PC-9 (cell line): ENCODE results near the gene STUB1.

ENCODE experiments used
- EZH2 ChIP-seq: fragments of 200-600 bp; sonication (generic); IDR thresholded peaks from 2 replicates; pipeline ENCODE4 v1.8.0; 2017; ENCODE audit warnings: antibody characterized with exemption, low read depth
- TF ChIP-seq, protein P1 (sequence below): fragments of 200-600 bp; sonication (generic); conservative IDR thresholded peaks from 2 replicates; pipeline ENCODE4 v1.6.1; 2017; ENCODE audit warnings: mixed run types, antibody characterized with exemption, mild to moderate bottlenecking, moderate library complexity

DNA sequence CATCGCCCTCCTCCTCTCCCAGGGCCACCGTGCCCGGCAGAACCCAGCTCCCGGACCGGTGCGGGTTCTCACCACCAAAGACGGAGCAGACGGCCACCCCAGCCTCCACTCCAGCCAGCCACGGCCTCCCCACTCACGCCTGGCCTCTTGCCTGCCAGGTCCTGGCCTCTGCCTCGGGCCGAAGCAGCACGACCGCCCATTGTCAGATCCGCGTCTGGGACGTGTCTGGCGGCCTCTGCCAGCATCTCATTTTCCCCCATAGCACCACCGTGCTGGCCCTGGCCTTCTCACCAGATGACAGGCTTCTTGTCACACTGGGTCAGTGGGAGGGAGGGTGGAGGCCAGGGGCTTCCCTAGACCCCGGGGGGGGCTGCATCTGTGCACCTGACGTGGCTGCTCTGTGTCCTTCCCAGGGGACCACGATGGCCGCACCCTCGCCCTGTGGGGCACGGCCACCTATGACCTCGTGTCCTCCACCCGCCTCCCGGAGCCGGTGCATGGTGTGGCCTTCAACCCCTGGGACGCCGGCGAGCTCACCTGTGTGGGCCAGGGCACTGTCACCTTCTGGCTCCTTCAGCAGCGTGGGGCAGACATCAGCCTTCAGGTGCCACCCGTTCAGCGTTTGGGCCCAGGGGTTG is 18.9 kb upstream of the STUB1 start:
- TF ChIP-seq EZH2: no peak
- TF ChIP-seq, protein P1, sequence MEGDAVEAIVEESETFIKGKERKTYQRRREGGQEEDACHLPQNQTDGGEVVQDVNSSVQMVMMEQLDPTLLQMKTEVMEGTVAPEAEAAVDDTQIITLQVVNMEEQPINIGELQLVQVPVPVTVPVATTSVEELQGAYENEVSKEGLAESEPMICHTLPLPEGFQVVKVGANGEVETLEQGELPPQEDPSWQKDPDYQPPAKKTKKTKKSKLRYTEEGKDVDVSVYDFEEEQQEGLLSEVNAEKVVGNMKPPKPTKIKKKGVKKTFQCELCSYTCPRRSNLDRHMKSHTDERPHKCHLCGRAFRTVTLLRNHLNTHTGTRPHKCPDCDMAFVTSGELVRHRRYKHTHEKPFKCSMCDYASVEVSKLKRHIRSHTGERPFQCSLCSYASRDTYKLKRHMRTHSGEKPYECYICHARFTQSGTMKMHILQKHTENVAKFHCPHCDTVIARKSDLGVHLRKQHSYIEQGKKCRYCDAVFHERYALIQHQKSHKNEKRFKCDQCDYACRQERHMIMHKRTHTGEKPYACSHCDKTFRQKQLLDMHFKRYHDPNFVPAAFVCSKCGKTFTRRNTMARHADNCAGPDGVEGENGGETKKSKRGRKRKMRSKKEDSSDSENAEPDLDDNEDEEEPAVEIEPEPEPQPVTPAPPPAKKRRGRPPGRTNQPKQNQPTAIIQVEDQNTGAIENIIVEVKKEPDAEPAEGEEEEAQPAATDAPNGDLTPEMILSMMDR: no peak; the same call in 1 of the 2 replicates
